Keratinocyte (primary cell): ENCODE results near the gene CCDC126. TPM values are rescaled to one million over a fixed set of nuclear protein-coding genes. Genes with fewer than 3 reads are reported as not detected.

Source experiments
- DNase-seq: peaks from one replicate; pipeline ENCODE4 v3.0.0-alpha.2; 2011; ENCODE audit warnings: low read depth, missing footprints, low spot score
- FAIRE-seq: peaks from 2 replicates; lab custom pipeline; 2011; peaks lifted over from hg19 to GRCh38; lab: Jason Lieb, UNC
- H2AFZ ChIP-seq: 2 replicates; pipeline ENCODE4 v1.6.0; 2012; ENCODE audit warnings: low read length, control low read depth, inconsistent platforms; ENCODE audit not compliant: control insufficient read depth
- H3K27ac ChIP-seq: 2 replicates; pipeline ENCODE4 v1.5.1; 2011; ENCODE audit warnings: low read length; ENCODE audit not compliant: control insufficient read depth, insufficient read depth
- H3K27me3 ChIP-seq: 3 replicates; pipeline ENCODE4 v1.6.0; 2011; ENCODE audit warnings: low read length; ENCODE audit not compliant: control insufficient read depth, insufficient read depth; ENCODE audit errors: extremely low read depth
- H3K36me3 ChIP-seq, 2 experiments: 2 replicates in 1 of 2; 3 replicates in 1 of 2; pipeline ENCODE4 v1.5.1; 2011; ENCODE audit warnings: low read length in 2 of 2, mild to moderate bottlenecking in 1 of 2; ENCODE audit not compliant: control insufficient read depth in 2 of 2, insufficient read depth in 2 of 2; ENCODE audit errors: extremely low read depth in 1 of 2
- H3K4me1 ChIP-seq: 3 replicates; pipeline ENCODE4 v1.5.1; 2011; ENCODE audit warnings: low read length; ENCODE audit not compliant: control insufficient read depth, insufficient read depth; ENCODE audit errors: extremely low read depth
- H3K4me2 ChIP-seq: 3 replicates; pipeline ENCODE4 v1.6.0; 2011; ENCODE audit warnings: low read depth, low read length; ENCODE audit not compliant: control insufficient read depth, insufficient read depth; ENCODE audit errors: extremely low read depth
- H3K4me3 ChIP-seq, 3 experiments: fragments of 200-600 bp in 1 of 3; sonication (generic) in 1 of 3; 2 replicates in 2 of 3; 3 replicates in 1 of 3; pipeline ENCODE4 v1.5.1; 2011 to 2016; ENCODE audit warnings: low read length in 3 of 3, mild to moderate bottlenecking in 3 of 3, control low read depth in 2 of 3, inconsistent platforms in 1 of 3, low read depth in 1 of 3, mixed read lengths in 1 of 3, mixed run types in 1 of 3, moderate library complexity in 1 of 3; ENCODE audit not compliant: control insufficient read depth in 2 of 3, insufficient read depth in 2 of 3; ENCODE audit errors: extremely low read depth in 1 of 3
- H3K79me2 ChIP-seq: 2 replicates; pipeline ENCODE4 v1.6.0; 2012; ENCODE audit warnings: low read length; ENCODE audit not compliant: control insufficient read depth, insufficient read depth
- H3K9ac ChIP-seq: 3 replicates; pipeline ENCODE4 v1.6.0; 2011; ENCODE audit warnings: low read length; ENCODE audit not compliant: control insufficient read depth, insufficient read depth; ENCODE audit errors: extremely low read depth
- H3K9me1 ChIP-seq: 3 replicates; pipeline ENCODE4 v1.6.0; 2011; ENCODE audit warnings: low read length; ENCODE audit not compliant: control insufficient read depth, insufficient read depth; ENCODE audit errors: extremely low read depth
- H3K9me3 ChIP-seq: 2 replicates; pipeline ENCODE4 v1.5.1; 2012; ENCODE audit warnings: low read depth, low read length; ENCODE audit not compliant: control insufficient read depth
- H4K20me1 ChIP-seq: 3 replicates; pipeline ENCODE4 v1.6.0; 2011; ENCODE audit warnings: low read length; ENCODE audit not compliant: control insufficient read depth, insufficient read depth; ENCODE audit errors: extremely low read depth
- CTCF ChIP-seq, 3 experiments: IDR thresholded peaks in 1 of 3; conservative IDR thresholded peaks in 1 of 3; optimal IDR thresholded peaks in 1 of 3; 2 replicates in 2 of 3; 3 replicates in 1 of 3; pipeline versions ENCODE3 to v1.5.1; 2011; ENCODE audit warnings: low read length in 3 of 3, mild to moderate bottlenecking in 3 of 3, moderate library complexity in 2 of 3, control low read depth in 1 of 3, inconsistent platforms in 1 of 3; ENCODE audit not compliant: insufficient read depth in 2 of 3; ENCODE audit errors: extremely low read depth in 1 of 3
- EZH2 ChIP-seq: IDR thresholded peaks from one replicate; pipeline ENCODE4 v1.6.1; 2012; ENCODE audit warnings: inconsistent platforms, mild to moderate bottlenecking, low read length, moderate library complexity
- dilution Hi-C: fragments of 300-500 bp; cut with MboI; formaldehyde crosslinking; loops from one replicate; pipeline ENCODE4 v1.7.0; 2020; ENCODE audit warnings: low sequenced_read_pairs; ENCODE audit not compliant: extremely low pct_ligation_motif_present
- polyA plus RNA-seq, 5 experiments: library from polyadenylated mRNA; depleted of rRNA in 3 of 5; stranded (reverse) in 3 of 5; stranded (forward) in 1 of 5; unstranded in 1 of 5; fragments of >200 nt; gene quantifications; 1 replicate in 1 of 5; 2 replicates in 3 of 5; 3 replicates in 1 of 5; pipeline versions ENCODE4 v1.2.1 to v1.2.3, GENCODE V29; 2011 to 2012; ENCODE audit warnings: missing spikeins in 2 of 5, low read depth in 1 of 5, low replicate concordance in 1 of 5

Gene CCDC126
- polyA plus RNA-seq, 1 donor (not counting 4 experiments of a cell fraction or from before 2014, with no cell fraction given), result 8.4 TPM

- Histone ChIP-seq H3K27ac (no peak overlapping the region), H3K4me1 (no peaks in the 10 kb centered on the region), H3K27me3 (no peaks in the 10 kb centered on the region), H2AFZ (no peak overlapping the region), H3K4me2 (no peak overlapping the region), H3K9me1 (no peaks in the 10 kb centered on the region), H4K20me1 (no peaks in the 10 kb centered on the region), H3K4me3 (no peak overlapping the region), H3K9ac (no peak overlapping the region), H3K9me3 (no peaks in the 10 kb centered on the region), H3K79me2 (no peaks in the 10 kb centered on the region), H3K36me3 (no peaks in the 10 kb centered on the region)
- no peak for TF ChIP-seq EZH2
- TF ChIP-seq CTCF (optimal IDR thresholded peaks at IDR 0.05 in 1 of 3, IDR thresholded peaks at IDR 0.05 in 1 of 3, conservative IDR thresholded peaks at IDR 0.05 in 1 of 3; ENCODE audit: extremely low read depth in 1 of 3, insufficient read depth in 2 of 3, low read length in 3 of 3), result no peak
- no peak for FAIRE-seq
- dilution Hi-C loops, result no loop called here
- no peak for DNase-seq
These were observed 18.1 kb downstream of the CCDC126 start for GRCh38 chr7:23615331-23615730.

- Histone ChIP-seq H3K36me3 (no peaks in the 10 kb centered on the region), H3K9me3 (no peaks in the 10 kb centered on the region), H4K20me1 (no peaks in the 10 kb centered on the region), H3K79me2 (no peaks in the 10 kb centered on the region), H3K9ac (no peak overlapping the region), H3K4me1 (no peaks in the 10 kb centered on the region), H3K27me3 (no peaks in the 10 kb centered on the region), H3K9me1 (no peaks in the 10 kb centered on the region), H3K4me3 (no peak overlapping the region), H3K4me2 (no peak overlapping the region), H2AFZ (no peak overlapping the region), H3K27ac (no peak overlapping the region)
- TF ChIP-seq CTCF (optimal IDR thresholded peaks at IDR 0.05 in 1 of 3, IDR thresholded peaks at IDR 0.05 in 1 of 3, conservative IDR thresholded peaks at IDR 0.05 in 1 of 3; ENCODE audit: extremely low read depth in 1 of 3, insufficient read depth in 2 of 3, low read length in 3 of 3), result no peak
- TF ChIP-seq EZH2, result no peak
- DNase-seq (no peak), FAIRE-seq (no peak)
- dilution Hi-C loops, result no loop called here
These were observed 19.4 kb downstream of the CCDC126 start for GRCh38 chr7:23616593-23616992.
